Mesenteric fat pad (tissue), 1 donor: Measurements from ENCODE around the gene ZFYVE28. TPM values are rescaled to one million over a fixed set of nuclear protein-coding genes. Genes with fewer than 3 reads are reported as not detected.

Experiments
- DNase-seq: peaks from one replicate; pipeline ENCODE4 v3.0.0-alpha.2; 2020; ENCODE audit warnings: low spot score
- total RNA-seq: library from RNA; stranded (reverse); fragmentation: NEBNext Ultra II Directional; extraction: Animal tissue kit (Norgen Biotek cat#: 25700); gene quantifications from one replicate; pipeline ENCODE4 v1.2.1, GENCODE V29; 2021
- donor health status: DM: yes; HTN: yes; CAD: no.

Gene ZFYVE28
- total RNA-seq, 1 donor from 2014 or later = 12.9 TPM

GRCh38 chr4:2334826-2335728 lies 83.4 kb downstream of the ZFYVE28 start:
- peak; percentile 65 for DNase-seq

GRCh38 chr4:2333916-2334644 lies 84.4 kb downstream of the ZFYVE28 start:
- DNase-seq = peak; percentile 79

- DNase-seq = peak; percentile 83
Measured at GRCh38 chr4:2333356-2333841, 85.0 kb downstream of the ZFYVE28 start.

- DNase-seq = no peak
Measured at GRCh38 chr4:2332976-2333319, 85.5 kb downstream of the ZFYVE28 start.

GRCh38 chr4:2332201-2332975 lies 86.1 kb downstream of the ZFYVE28 start:
- peak; percentile 78 for DNase-seq

GRCh38 chr4:2331519-2332200 lies 86.8 kb downstream of the ZFYVE28 start:
- peak; percentile 74 for DNase-seq

- DNase-seq = no peak
Measured at GRCh38 chr4:2331043-2331420, 87.4 kb downstream of the ZFYVE28 start.

GRCh38 chr4:2330091-2331042 lies 88.1 kb downstream of the ZFYVE28 start:
- DNase-seq = no peak

GRCh38 chr4:2327579-2327978 lies 90.9 kb downstream of the ZFYVE28 start:
- no peak for DNase-seq

- no peak for DNase-seq
Measured at GRCh38 chr4:2324891-2325290, 93.6 kb downstream of the ZFYVE28 start.

- DNase-seq = no peak
Measured at GRCh38 chr4:2322841-2323240, 95.6 kb downstream of the ZFYVE28 start.

- peak; percentile 71 for DNase-seq
Measured at GRCh38 chr4:2322227-2322626, 96.2 kb downstream of the ZFYVE28 start.

GRCh38 chr4:2321279-2322196 lies 96.9 kb downstream of the ZFYVE28 start:
- DNase-seq = peak; percentile 88

- peak; percentile 62 for DNase-seq
Measured at GRCh38 chr4:2320746-2321145, 97.7 kb downstream of the ZFYVE28 start.

GRCh38 chr4:2320152-2320551 lies 98.3 kb downstream of the ZFYVE28 start:
- peak; percentile 68 for DNase-seq

- no peak for DNase-seq
Measured at GRCh38 chr4:2318885-2319284, 99.6 kb downstream of the ZFYVE28 start.

- DNase-seq = no peak
Measured at GRCh38 chr4:2318476-2318875, 100.0 kb downstream of the ZFYVE28 start.

- DNase-seq = peak; percentile 57
Measured at GRCh38 chr4:2313366-2313765, 105.1 kb downstream of the ZFYVE28 start.
